ENCODE results near the gene TTC39A.

The TTC39A gene

DNA sequence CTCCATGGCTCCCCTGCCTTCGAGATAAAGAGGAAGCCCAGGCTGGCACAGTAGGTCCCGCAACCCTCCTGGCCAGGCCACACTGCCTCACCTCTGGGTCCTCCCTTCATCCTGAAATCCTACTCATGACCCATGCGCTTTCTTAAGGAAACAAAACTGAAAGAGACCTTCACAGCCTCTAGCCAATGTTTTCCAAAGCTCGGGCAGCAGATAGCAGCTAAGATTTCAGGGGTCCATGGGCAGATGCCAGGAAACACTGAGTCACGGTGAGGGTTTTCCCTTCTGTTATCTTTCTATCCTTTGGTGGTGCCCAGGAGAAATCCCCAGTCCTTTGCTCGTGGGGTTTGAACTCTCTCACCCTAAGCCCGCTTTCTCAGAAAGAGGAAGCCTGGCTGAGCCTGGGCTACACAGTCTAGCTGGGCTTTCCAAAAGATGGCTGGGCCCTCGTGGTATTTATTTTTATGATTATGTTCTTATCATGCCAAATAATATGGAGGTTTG, 26.6 kb downstream of the TTC39A start:
- Mint-ChIP-seq H3K27me3 (no peaks in the 10 kb centered on the region), H3K9me3 (no peaks in the 10 kb centered on the region), H3K4me3 (no peak overlapping the region), H3K36me3 (ENCODE audit: insufficient read depth) (no peaks in the 10 kb centered on the region), H3K27ac (peak overlapping the region; percentile 16 to 55), H3K4me1 (ENCODE audit: low read depth in 2 of 2) (no peaks in the 10 kb centered on the region)
- no peak for DNase-seq
- ATAC-seq (replicated peaks) = no peak

- Mint-ChIP-seq H3K27ac (peak overlapping the region; percentile 16 to 55), H3K27me3 (no peaks in the 10 kb centered on the region), H3K36me3 (ENCODE audit: insufficient read depth) (no peaks in the 10 kb centered on the region), H3K4me1 (ENCODE audit: low read depth in 2 of 2) (no peaks in the 10 kb centered on the region), H3K4me3 (no peak overlapping the region), H3K9me3 (no peaks in the 10 kb centered on the region)
- ATAC-seq (replicated peaks) = no peak
- no peak for DNase-seq
These were observed 27.0 kb downstream of the TTC39A start for GRCh38 chr1:51303315-51303714.

- H3K9me3 Mint-ChIP-seq = no peaks in the 10 kb centered on the region
- no peaks in the 10 kb centered on the region for H3K36me3 Mint-ChIP-seq (ENCODE audit: insufficient read depth)
- ATAC-seq (replicated peaks) = no peak
- DNase-seq = no peak
- H3K4me3 Mint-ChIP-seq = no peak overlapping the region
- H3K27ac Mint-ChIP-seq = no peak overlapping the region
- H3K27me3 Mint-ChIP-seq = peaks cover 0 to 3% of the 10 kb centered on the region in 2 donors
- H3K4me1 Mint-ChIP-seq (ENCODE audit: low read depth in 2 of 2) = peaks cover 3 to 4% of the 10 kb centered on the region in 2 donors
These were observed 27.6 kb downstream of the TTC39A start for GRCh38 chr1:51302746-51303145.

DNA sequence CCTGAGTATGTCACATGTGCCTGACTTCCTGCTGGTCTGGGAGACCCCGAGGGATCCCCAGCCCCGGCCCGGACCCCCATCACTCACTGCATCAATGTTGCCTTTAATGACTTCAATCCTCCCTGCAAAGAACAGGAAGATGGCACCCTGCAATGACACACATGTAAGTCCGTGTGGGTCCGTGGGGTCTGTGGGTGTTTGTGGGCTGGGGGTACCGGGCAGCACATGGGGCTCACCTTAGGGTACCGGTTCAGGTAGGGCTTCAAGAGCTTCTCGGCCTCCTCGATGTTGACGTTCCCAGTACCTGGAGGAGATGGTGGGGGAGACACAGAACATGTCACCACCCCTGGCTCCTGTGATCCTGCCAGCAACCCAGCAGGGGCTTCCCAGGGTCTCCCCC, 28.1 kb downstream of the TTC39A start:
- no peak overlapping the region for H3K27ac Mint-ChIP-seq
- H3K9me3 Mint-ChIP-seq = no peaks in the 10 kb centered on the region
- DNase-seq (no peak), ATAC-seq (replicated peaks) (no peak)
- peaks cover 7 to 9% of the 10 kb centered on the region in 2 donors for H3K4me1 Mint-ChIP-seq (ENCODE audit: low read depth in 2 of 2)
- H3K27me3 Mint-ChIP-seq = peaks cover 0 to 7% of the 10 kb centered on the region in 2 donors
- no peaks in the 10 kb centered on the region for H3K36me3 Mint-ChIP-seq (ENCODE audit: insufficient read depth)
- no peak overlapping the region for H3K4me3 Mint-ChIP-seq

GRCh38 chr1:51301844-51302162, 28.6 kb downstream of the TTC39A start:
- DNase-seq (no peak), ATAC-seq (replicated peaks) (no peak)
- Mint-ChIP-seq H3K27me3 (peaks cover 0 to 7% of the 10 kb centered on the region in 2 donors), H3K4me1 (ENCODE audit: low read depth in 2 of 2) (peaks cover 9 to 12% of the 10 kb centered on the region in 2 donors), H3K27ac (no peak overlapping the region), H3K36me3 (ENCODE audit: insufficient read depth) (no peaks in the 10 kb centered on the region), H3K9me3 (no peaks in the 10 kb centered on the region), H3K4me3 (no peak overlapping the region)

DNA sequence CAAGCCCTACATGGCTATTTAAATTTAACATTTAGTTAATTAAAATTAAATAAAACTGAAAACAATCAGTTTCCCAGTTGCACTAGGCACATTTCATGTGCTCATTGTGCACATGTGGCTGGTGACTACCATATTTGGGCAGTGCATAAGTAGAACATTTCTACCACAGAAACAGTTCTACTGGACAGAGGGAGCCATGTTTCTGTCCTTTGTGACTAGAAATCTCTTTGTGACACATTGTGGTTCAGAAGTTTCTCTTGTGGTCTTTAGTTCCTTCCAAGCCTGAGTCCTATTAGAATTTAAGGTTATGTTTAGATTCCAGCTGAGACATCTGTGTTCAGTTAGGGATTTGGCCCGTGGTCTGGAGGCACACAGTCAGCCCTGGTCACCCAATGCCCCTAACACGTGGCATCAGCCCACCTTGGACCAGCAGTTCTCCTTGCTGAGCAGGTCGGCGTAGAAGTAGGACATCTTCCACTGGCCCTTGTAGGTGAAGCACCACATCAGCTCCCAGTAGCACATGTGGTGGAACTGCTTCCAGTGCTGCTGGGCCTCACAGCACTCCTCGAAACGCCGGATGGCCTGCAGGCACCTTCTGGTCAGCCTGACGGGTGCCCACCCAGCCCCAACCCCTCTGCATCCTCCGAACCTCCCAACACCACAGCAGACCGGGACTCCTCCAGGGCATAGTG, 29.1 kb downstream of the TTC39A start:
- Mint-ChIP-seq H3K4me3 (no peak overlapping the region), H3K36me3 (ENCODE audit: insufficient read depth) (no peaks in the 10 kb centered on the region), H3K27ac (peak overlapping the region in 1 of 2 donors; percentile 32), H3K27me3 (peaks cover 0 to 7% of the 10 kb centered on the region in 2 donors), H3K4me1 (ENCODE audit: low read depth in 2 of 2) (peaks cover 14 to 16% of the 10 kb centered on the region in 2 donors), H3K9me3 (no peaks in the 10 kb centered on the region)
- ATAC-seq (replicated peaks) (no peak), DNase-seq (no peak)

DNA sequence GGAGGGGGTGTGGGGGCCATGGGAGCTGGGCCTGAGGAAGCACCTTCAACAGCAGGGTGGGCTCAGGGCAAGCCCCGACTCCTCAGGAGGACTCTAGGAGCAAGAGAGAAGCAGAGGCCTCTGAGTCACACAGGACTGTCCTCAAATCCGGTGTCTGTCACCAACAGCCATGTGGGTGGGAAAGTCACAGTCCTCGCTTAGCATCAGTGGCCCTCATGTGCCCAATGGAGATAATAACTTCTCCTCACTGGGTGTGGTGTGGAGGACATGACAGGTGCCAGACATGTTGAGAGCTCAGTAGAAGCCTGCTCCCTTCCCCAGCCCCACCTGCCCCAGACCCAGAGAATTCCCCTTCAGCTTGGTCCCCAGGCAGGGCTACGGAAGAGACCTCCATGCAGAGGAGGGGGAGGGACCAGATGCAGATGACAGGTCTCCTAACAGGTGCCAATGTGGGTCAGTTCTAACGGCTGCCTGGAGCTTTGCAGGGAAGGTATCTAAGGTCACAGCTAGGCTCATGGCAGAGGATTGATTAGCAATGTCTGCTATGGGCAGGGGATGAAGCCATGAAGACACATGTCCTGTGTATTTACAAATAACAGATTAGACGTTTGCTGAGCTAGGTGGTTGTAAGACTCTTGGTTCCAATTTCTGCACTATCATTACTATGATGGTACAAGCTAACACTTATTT, 30.2 kb downstream of the TTC39A start:
- H3K27ac Mint-ChIP-seq = peak overlapping the region in 1 of 2 donors; percentile 32
- peaks cover 17 to 19% of the 10 kb centered on the region in 2 donors for H3K4me1 Mint-ChIP-seq (ENCODE audit: low read depth in 2 of 2)
- no peaks in the 10 kb centered on the region for H3K36me3 Mint-ChIP-seq (ENCODE audit: insufficient read depth)

DNA sequence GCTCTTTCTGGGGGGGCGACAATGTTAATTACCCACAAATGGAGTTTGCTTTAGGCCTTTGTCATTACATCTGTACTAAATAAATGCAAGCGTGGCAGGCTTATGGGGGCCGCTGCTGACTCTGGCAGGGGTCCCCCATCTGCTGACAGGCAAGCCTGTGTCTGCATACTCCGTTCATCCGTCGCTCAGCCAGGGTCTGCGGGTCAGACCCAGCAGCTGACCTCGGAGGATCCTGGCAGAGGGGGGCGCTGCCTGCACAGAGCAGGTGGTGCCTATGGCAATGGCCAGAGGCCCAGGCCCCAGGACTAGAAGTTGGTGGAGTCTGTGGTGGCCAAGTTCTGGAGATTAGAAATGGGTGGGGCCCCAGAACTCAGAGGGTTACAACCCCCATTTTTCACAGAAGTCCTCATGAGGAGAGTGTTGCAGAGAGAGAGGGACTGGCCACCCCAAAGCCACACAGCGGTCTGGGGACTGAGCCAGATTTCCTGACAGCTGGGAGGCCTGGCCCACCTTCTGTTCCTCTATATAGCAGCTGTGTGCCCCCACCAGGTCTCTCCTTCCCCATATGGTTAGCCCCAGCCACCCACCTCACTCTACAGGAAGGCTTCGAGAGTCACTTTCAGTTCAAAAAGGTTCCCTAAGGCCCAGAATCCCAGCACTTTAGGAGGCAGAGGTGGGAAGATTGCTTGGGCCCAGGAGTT, 31.0 kb downstream of the TTC39A start:
- Mint-ChIP-seq H3K4me3 (no peak overlapping the region), H3K27ac (no peak overlapping the region), H3K9me3 (no peaks in the 10 kb centered on the region), H3K4me1 (ENCODE audit: low read depth in 2 of 2) (peaks cover 18 to 22% of the 10 kb centered on the region in 2 donors), H3K36me3 (ENCODE audit: insufficient read depth) (no peaks in the 10 kb centered on the region), H3K27me3 (peaks cover 0 to 7% of the 10 kb centered on the region in 2 donors)
- DNase-seq (no peak), ATAC-seq (replicated peaks) (no peak)

More for the DNA sequence above, 30.2 kb downstream of the TTC39A start:
- DNase-seq = no peak
- H3K27me3 Mint-ChIP-seq = peaks cover 0 to 7% of the 10 kb centered on the region in 2 donors
- no peak overlapping the region for H3K4me3 Mint-ChIP-seq
- ATAC-seq (replicated peaks) = no peak
- H3K9me3 Mint-ChIP-seq = no peaks in the 10 kb centered on the region

DNA sequence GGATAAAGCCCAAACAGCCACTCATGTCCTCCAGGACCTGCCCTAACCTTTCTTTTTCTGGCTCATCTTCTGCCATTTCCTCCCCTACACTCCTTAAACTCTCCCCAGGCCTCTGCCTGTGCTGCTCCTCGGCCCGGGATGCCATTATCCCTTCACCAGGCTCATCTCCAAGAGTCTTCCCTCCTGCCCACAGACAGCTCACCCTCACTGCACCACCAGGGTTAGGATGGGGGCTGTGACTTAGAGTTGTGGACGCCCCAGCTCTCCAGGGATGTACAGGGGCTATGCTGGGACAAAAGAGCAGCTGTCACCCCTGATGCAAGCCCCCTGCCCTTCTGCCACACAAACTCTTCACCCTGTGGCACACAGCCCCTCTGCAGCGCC, 32.0 kb downstream of the TTC39A start:
- peak overlapping the region; percentile 66 to 79 for H3K4me3 Mint-ChIP-seq
- no peak for ATAC-seq (replicated peaks)
- peaks cover 0 to 7% of the 10 kb centered on the region in 2 donors for H3K27me3 Mint-ChIP-seq
- DNase-seq = no peak
- H3K27ac Mint-ChIP-seq = peak overlapping the region in 1 of 2 donors; percentile 49
- H3K9me3 Mint-ChIP-seq = no peaks in the 10 kb centered on the region
- H3K36me3 Mint-ChIP-seq (ENCODE audit: insufficient read depth) = peaks cover 4% of the 10 kb centered on the region
- peaks cover 18 to 22% of the 10 kb centered on the region in 2 donors for H3K4me1 Mint-ChIP-seq (ENCODE audit: low read depth in 2 of 2)

- Mint-ChIP-seq H3K27me3 (peaks cover 0 to 7% of the 10 kb centered on the region in 2 donors), H3K27ac (peak overlapping the region; percentile 15 to 49), H3K4me1 (ENCODE audit: low read depth in 2 of 2) (peaks cover 18 to 22% of the 10 kb centered on the region in 2 donors), H3K9me3 (no peaks in the 10 kb centered on the region), H3K36me3 (ENCODE audit: insufficient read depth) (peaks cover 8% of the 10 kb centered on the region), H3K4me3 (peak overlapping the region; percentile 66 to 79)
- ATAC-seq (replicated peaks) (no peak), DNase-seq (no peak)
These were observed 32.7 kb downstream of the TTC39A start for GRCh38 chr1:51297401-51298321.

DNA sequence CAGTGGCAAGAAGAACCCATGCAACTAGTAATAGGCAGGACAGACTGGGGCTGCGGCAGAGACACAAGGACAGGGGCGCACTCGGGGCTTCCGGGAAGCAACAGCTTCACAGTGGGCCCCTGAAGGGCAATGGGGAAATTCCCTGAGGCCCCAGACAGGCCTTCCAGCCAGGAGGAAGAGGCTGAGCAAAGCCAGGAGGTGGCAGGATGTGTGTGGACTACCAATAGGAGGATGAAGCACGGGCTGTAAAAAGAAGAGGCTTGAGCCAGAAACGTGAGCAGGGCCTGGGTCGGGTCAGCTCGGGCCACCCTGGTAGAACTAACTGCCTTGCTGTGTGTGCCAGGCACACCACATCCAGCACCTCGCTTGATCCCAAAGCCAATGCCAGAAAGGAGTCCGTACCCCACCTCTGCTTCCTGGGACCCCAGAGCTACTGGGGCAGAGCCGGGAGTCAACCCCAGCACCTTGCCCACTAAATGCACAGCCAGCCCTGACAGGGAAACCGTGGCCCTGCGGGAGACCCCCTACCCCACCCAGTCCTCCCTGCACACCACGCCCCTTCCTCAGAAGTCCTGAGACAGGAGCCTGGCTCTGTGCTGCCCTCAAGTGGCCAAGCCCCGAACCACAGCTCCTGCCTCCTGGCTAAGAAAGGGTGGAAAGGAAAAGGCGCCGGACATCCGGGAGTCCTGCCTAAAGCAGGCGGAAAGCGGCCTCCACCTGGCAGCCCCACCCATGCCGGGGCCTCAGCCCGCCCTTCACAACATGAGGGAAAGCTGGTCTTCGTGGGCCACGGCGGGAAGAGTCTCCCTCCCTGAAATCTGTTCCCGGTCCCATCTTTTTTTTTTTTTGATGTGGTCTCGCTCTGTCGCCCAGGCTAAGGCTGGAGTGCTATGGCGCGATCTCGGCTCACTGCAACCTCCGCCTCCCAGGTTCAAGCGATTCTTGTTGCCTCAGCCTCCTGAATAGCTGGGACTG, 33.7 kb downstream of the TTC39A start:
- Mint-ChIP-seq H3K4me3 (peak overlapping the region; percentile 66 to 79), H3K4me1 (ENCODE audit: low read depth in 2 of 2) (peaks cover 18 to 22% of the 10 kb centered on the region in 2 donors), H3K36me3 (ENCODE audit: insufficient read depth) (peaks cover 8% of the 10 kb centered on the region), H3K27ac (peak overlapping the region; percentile 55 to 67), H3K27me3 (peaks cover 0 to 7% of the 10 kb centered on the region in 2 donors), H3K9me3 (no peaks in the 10 kb centered on the region)
- DNase-seq (peak; percentile 47 to 61 (median 48)), ATAC-seq (replicated peaks) (peak; percentile 71)

DNA sequence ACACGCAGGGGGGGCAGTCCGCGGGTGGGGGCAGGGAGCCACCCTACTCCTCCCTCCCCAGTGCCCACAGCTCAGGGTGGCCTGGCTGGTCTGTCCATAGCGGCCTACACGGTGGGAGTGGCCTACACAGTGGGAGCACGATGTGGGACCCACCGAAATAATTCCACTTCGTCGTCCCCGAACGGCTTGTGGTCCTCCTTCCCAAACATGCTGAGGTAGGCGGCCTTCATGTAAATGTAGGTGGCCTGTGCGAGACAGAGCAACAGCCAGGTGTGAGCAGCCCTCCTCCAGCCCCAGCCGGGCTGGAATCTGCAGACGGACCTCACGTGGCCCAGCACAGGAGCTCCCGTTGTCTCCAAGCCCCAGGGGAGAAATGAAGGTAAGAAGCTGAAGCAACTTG, 34.4 kb downstream of the TTC39A start:
- Mint-ChIP-seq H3K27ac (peak overlapping the region in 1 of 2 donors; percentile 67), H3K9me3 (no peaks in the 10 kb centered on the region), H3K36me3 (ENCODE audit: insufficient read depth) (peaks cover 8% of the 10 kb centered on the region), H3K27me3 (peaks cover 0 to 7% of the 10 kb centered on the region in 2 donors), H3K4me3 (peak overlapping the region; percentile 66 to 79), H3K4me1 (ENCODE audit: low read depth in 2 of 2) (peaks cover 18 to 22% of the 10 kb centered on the region in 2 donors)
- no peak for ATAC-seq (replicated peaks)
- DNase-seq = no peak
